HG03378 (cell line): ENCODE data around the gene MAST4.

Experiments
- ATAC-seq: cut with Tn5 transposase; IDR thresholded peaks from one replicate; pipeline ENCODE4 v1.9.1; 2021; ENCODE audit warnings: mild to moderate bottlenecking, moderate library complexity; ENCODE audit not compliant: unreplicated experiment

Gene MAST4

DNA sequence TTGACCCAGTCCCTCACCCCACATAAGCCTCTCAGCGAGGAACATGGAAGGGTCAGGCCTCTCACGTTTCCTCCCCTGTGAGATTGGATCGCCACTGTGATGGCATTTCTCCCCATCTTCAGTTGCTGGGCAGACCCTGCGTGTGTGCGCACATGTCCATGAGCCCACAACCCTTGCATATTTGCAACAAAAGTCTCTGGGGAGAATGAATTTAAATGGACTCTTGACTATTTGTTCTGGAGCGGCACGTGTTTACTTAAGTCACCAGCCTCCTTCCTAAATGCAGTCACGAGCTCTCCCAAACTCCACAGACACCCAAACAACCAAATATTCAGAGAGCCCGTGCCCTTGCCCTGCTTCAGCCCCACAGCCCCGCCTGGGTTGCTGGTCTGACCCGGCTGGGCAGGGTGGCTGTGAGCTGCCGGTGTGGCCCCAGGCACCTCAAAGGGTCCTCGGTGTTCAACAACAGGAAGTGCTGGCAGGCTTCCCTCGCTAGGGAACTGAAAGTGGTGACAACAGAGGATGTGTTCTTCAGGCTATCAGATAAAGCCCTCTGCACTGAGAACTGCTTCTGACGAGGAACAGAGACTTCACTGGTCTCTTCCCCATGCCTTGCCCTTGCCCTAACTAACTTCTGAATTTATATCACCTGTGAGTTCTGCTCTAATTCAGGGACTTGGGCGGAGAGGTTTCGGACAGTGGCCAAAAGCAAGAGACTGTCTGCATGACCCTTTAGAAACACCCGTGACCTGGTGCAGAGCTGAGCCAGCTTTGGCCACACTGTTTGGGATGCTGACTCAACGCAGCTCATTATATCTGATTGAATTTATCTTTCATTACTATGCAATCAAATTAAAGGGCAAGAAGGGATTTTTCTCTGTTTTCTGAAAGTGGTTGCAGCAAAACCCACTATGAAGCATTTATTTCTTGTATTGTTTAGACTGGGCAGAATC is 619.6 kb downstream of the MAST4 start:
- peak; percentile 100 for ATAC-seq

- ATAC-seq, result no peak
Observed at GRCh38 chr5:67216564-67216963, 620.4 kb downstream of the MAST4 start.
